NT2/D1 (cell line): ENCODE results near the gene PHACTR3.

Source experiments
- SUZ12 ChIP-seq: IDR thresholded peaks from 2 replicates; pipeline ENCODE4 v1.6.1; 2011; ENCODE audit not compliant: insufficient read length, insufficient read depth; ENCODE audit errors: extremely low read depth
- YY1 ChIP-seq: IDR thresholded peaks from 2 replicates; pipeline ENCODE4 v1.6.1; 2011; ENCODE audit not compliant: insufficient read length, insufficient read depth
- ZNF274 ChIP-seq: IDR thresholded peaks from 2 replicates; pipeline ENCODE4 v1.6.1; 2011; ENCODE audit warnings: mild to moderate bottlenecking, low read depth, low read length

DNA sequence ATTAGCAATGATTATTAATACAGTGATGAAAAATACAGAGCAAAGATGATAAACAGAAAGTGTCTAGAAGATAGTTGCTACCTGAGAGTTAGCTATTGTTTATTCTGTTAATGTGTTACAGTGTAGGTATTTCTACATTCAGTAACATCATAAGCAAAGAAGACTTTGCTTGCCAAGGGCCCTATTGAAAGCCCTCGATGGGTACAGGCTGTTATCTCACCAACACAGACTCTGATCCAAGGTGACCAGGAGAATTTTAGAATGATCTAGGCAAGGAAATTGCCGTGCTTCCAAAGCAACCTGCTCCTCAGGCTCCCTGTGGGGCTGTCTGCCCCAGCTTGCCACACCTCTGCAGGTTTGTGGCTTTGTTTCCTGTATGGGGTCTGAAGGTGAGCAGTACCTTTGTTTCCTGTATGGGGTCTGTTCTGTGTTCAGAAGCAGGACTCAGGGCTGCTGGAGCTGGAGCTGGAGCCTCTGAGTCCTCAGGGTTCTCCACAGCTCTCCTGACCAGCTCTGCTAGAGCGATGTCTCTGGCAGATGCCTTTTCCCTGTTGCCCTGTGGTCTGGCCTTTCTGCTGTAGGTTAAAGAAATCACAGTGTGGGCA lies 32.5 kb downstream of the PHACTR3 start:
- no peak for TF ChIP-seq SUZ12
- TF ChIP-seq YY1, result no peak
- TF ChIP-seq ZNF274, result no peak
